ENCODE results near the gene MTERF4.

- TF ChIP-seq CTCF (conservative IDR thresholded peaks at IDR 0.05 in 1 of 2, IDR thresholded peaks at IDR 0.05 in 1 of 2; ENCODE audit: extremely low read depth in 1 of 2, insufficient read depth in 1 of 2, low read depth in 1 of 2, low read length in 2 of 2) (no peak), EZH2 (IDR thresholded peaks at IDR 0.05; ENCODE audit: borderline replicate concordance, low read length) (no peak)
Measured at GRCh38 chr2:241070811-241071676, 31.0 kb downstream of the MTERF4 start.
